ENCODE measurements around the gene FILIP1.
"Not testable (repeated sequence)": the region's sequence is repeated elsewhere in the genome, so short reads cannot be mapped to it uniquely, and the experiment has no call there.

Gene FILIP1

GRCh38 chr6:75415804-75416203 lies 77.8 kb downstream of the FILIP1 start:
- no peak for DNase-seq

GRCh38 chr6:75414445-75415021 lies 79.1 kb downstream of the FILIP1 start:
- no peak for DNase-seq

- no peak for DNase-seq
Observed at GRCh38 chr6:75412969-75413662, 80.5 kb downstream of the FILIP1 start.

- not testable (repeated sequence) for DNase-seq
Observed at GRCh38 chr6:75410564-75410963, 83.0 kb downstream of the FILIP1 start.

- no peak for DNase-seq
Observed at GRCh38 chr6:75409928-75410327, 83.7 kb downstream of the FILIP1 start.

GRCh38 chr6:75409286-75409685 lies 84.3 kb downstream of the FILIP1 start:
- no peak for DNase-seq

- DNase-seq, result no peak
Observed at GRCh38 chr6:75403563-75404080, 90.0 kb downstream of the FILIP1 start.

- DNase-seq, result no peak
Observed at GRCh38 chr6:75402296-75402695, 91.3 kb downstream of the FILIP1 start.

GRCh38 chr6:75397656-75398465 lies 95.7 kb downstream of the FILIP1 start:
- no peak for DNase-seq

- no peak for DNase-seq
Observed at GRCh38 chr6:75397171-75397570, 96.4 kb downstream of the FILIP1 start.

GRCh38 chr6:75396005-75396800 lies 97.4 kb downstream of the FILIP1 start:
- DNase-seq, result no peak

- no peak for DNase-seq
Observed at GRCh38 chr6:75393806-75394205, 99.8 kb downstream of the FILIP1 start.

GRCh38 chr6:75391276-75391675 lies 102.3 kb downstream of the FILIP1 start:
- no peak for DNase-seq

- DNase-seq, result no peak
Observed at GRCh38 chr6:75386050-75386770, 107.4 kb downstream of the FILIP1 start.

- no peak for DNase-seq
Observed at GRCh38 chr6:75384116-75384515, 109.5 kb downstream of the FILIP1 start.

- DNase-seq, result no peak
Observed at GRCh38 chr6:75382634-75382900, 111.0 kb downstream of the FILIP1 start.

GRCh38 chr6:75381877-75382633 lies 111.5 kb downstream of the FILIP1 start:
- no peak for DNase-seq

GRCh38 chr6:75379536-75379935 lies 114.1 kb downstream of the FILIP1 start:
- DNase-seq, result no peak

GRCh38 chr6:75378101-75378500 lies 115.5 kb downstream of the FILIP1 start:
- DNase-seq, result no peak

GRCh38 chr6:75377386-75377785 lies 116.2 kb downstream of the FILIP1 start:
- DNase-seq, result no peak

- DNase-seq, result no peak
Observed at GRCh38 chr6:75376347-75377024, 117.1 kb downstream of the FILIP1 start.
